ENCODE results near the gene KCTD2.

The KCTD2 gene

GRCh38 chr17:75109407-75110233 is 62.6 kb downstream of the KCTD2 start, which contains the start of gene ARMC7:
ARMC7 (plus strand) TSS chr17:75109969; CDS start chr17:75110289, 320 bp downstream.
- TF ChIP-seq CTCF (IDR thresholded peaks at IDR 0.05; ENCODE audit: low read depth, low read length) = no peak
- H3K36me3 ChIP-seq = no peaks in the 10 kb centered on the region
- DNase-seq = peak; percentile 94
- H3K4me1 ChIP-seq = no peaks in the 10 kb centered on the region
- H3K4me3 ChIP-seq (ENCODE audit: low read depth, low read length) = peak within 1 kb of the TSS; percentile 87
- no peaks in the 10 kb centered on the region for H3K27me3 ChIP-seq
- H3K9me3 ChIP-seq = no peaks in the 10 kb centered on the region

GRCh38 chr17:75110234-75110937 is 63.4 kb downstream of the KCTD2 start:
- DNase-seq = no peak
- H3K4me3 ChIP-seq (ENCODE audit: low read depth, low read length) = peak overlapping the region; percentile 87

GRCh38 chr17:75111777-75112335 is 64.8 kb downstream of the KCTD2 start:
- Histone ChIP-seq H3K4me1 (no peaks in the 10 kb centered on the region), H3K9me3 (no peaks in the 10 kb centered on the region), H3K36me3 (no peaks in the 10 kb centered on the region), H3K27me3 (no peaks in the 10 kb centered on the region), H3K4me3 (ENCODE audit: low read depth, low read length) (no peak overlapping the region)
- no peak for TF ChIP-seq CTCF (IDR thresholded peaks at IDR 0.05; ENCODE audit: low read depth, low read length)
- DNase-seq = no peak

More at GRCh38 chr17:75110234-75110937, 63.4 kb downstream of the KCTD2 start:
- H3K27me3 ChIP-seq = no peaks in the 10 kb centered on the region
- no peaks in the 10 kb centered on the region for H3K36me3 ChIP-seq
- no peaks in the 10 kb centered on the region for H3K4me1 ChIP-seq
- H3K9me3 ChIP-seq = no peaks in the 10 kb centered on the region
- no peak for TF ChIP-seq CTCF (IDR thresholded peaks at IDR 0.05; ENCODE audit: low read depth, low read length)

- peak; percentile 92 for DNase-seq
- H3K4me3 ChIP-seq (ENCODE audit: low read depth, low read length) = peak overlapping the region; percentile 70
Measured at GRCh38 chr17:75113798-75114551, 67.0 kb downstream of the KCTD2 start.

More at GRCh38 chr17:75113798-75114551, 67.0 kb downstream of the KCTD2 start:
- Histone ChIP-seq H3K27me3 (no peaks in the 10 kb centered on the region), H3K36me3 (no peaks in the 10 kb centered on the region), H3K9me3 (no peaks in the 10 kb centered on the region), H3K4me1 (no peaks in the 10 kb centered on the region)
- peak; percentile 95 for TF ChIP-seq CTCF (IDR thresholded peaks at IDR 0.05; ENCODE audit: low read depth, low read length)

Data from BE2C (cell line).